Liver (tissue), 9 donors: ENCODE results near the gene FOXK2. TPM values are rescaled to one million over a fixed set of nuclear protein-coding genes. Genes with fewer than 3 reads are reported as not detected.

ENCODE experiments used
- DNase-seq: peaks from one replicate; pipeline ENCODE4 v3.0.0-alpha.2; 2017; ENCODE audit warnings: low spot score
- H3K27ac ChIP-seq, 2 donors: one replicate each; pipeline ENCODE4 v1.7.0; 2013; ENCODE audit warnings: inconsistent platforms in 2 of 2, low read length in 2 of 2, control low read depth in 1 of 2, low read depth in 1 of 2, mild to moderate bottlenecking in 1 of 2
- H3K27me3 ChIP-seq, 4 donors: one replicate each; pipeline versions ENCODE4 v1.6.1 to v1.7.0; 2013; ENCODE audit warnings: low read length in 3 of 4, inconsistent platforms in 1 of 4, mild to moderate bottlenecking in 1 of 4, moderate library complexity in 1 of 4; ENCODE audit not compliant: control insufficient read depth in 4 of 4, insufficient read depth in 4 of 4
- H3K36me3 ChIP-seq, 4 donors: one replicate each; pipeline versions ENCODE4 v1.6.1 to v1.7.0; 2013; ENCODE audit warnings: low read length in 3 of 4, mild to moderate bottlenecking in 3 of 4, low read depth in 1 of 4, moderate library complexity in 1 of 4; ENCODE audit not compliant: control insufficient read depth in 4 of 4, insufficient read depth in 3 of 4
- H3K4me1 ChIP-seq, 4 donors: one replicate each; pipeline versions ENCODE4 v1.6.1 to v1.7.0; 2013; ENCODE audit warnings: low read length in 3 of 4, mild to moderate bottlenecking in 3 of 4, moderate library complexity in 1 of 4; ENCODE audit not compliant: control insufficient read depth in 4 of 4, insufficient read depth in 4 of 4
- H3K4me3 ChIP-seq, 3 donors: one replicate each; pipeline versions ENCODE4 v1.6.1 to v1.7.0; 2013; ENCODE audit warnings: low read length in 3 of 3, control low read depth in 1 of 3, low read depth in 1 of 3, mild to moderate bottlenecking in 1 of 3
- H3K9ac ChIP-seq, 2 donors: one replicate each; pipeline ENCODE4 v1.7.0; 2013; ENCODE audit warnings: low read length in 2 of 2, mild to moderate bottlenecking in 2 of 2, moderate library complexity in 2 of 2, control low read depth in 1 of 2, low read depth in 1 of 2
- H3K9me3 ChIP-seq, 4 donors: one replicate each; pipeline versions ENCODE4 v1.6.1 to v1.7.0; 2013; ENCODE audit warnings: low read length in 3 of 4; ENCODE audit not compliant: control insufficient read depth in 4 of 4
- EGR1 ChIP-seq, 2 donors: IDR thresholded peaks; 2 replicates each; pipeline ENCODE4 v1.6.1; 2016 to 2018; ENCODE audit warnings: antibody characterized with exemption in 2 of 2, low read depth in 2 of 2
- FOXA1 ChIP-seq: IDR thresholded peaks from 2 replicates; pipeline ENCODE4 v1.6.1; 2016; ENCODE audit warnings: antibody characterized with exemption
- FOXA2 ChIP-seq: IDR thresholded peaks from 2 replicates; pipeline ENCODE4 v1.6.1; 2016; ENCODE audit warnings: antibody characterized with exemption
- GABPA ChIP-seq, 2 donors: IDR thresholded peaks in 1 of 2; conservative IDR thresholded peaks in 1 of 2; 2 replicates each; pipeline ENCODE4 v1.6.1; 2016; ENCODE audit warnings: antibody characterized with exemption in 2 of 2, mild to moderate bottlenecking in 1 of 2, moderate library complexity in 1 of 2
- HNF4A ChIP-seq, 2 donors: conservative IDR thresholded peaks; 2 replicates each; pipeline ENCODE4 v1.6.1; 2016; ENCODE audit warnings: antibody characterized with exemption in 2 of 2, mild to moderate bottlenecking in 2 of 2
- HNF4G ChIP-seq: IDR thresholded peaks from 2 replicates; pipeline ENCODE4 v1.6.1; 2016; ENCODE audit warnings: antibody characterized with exemption
- JUND ChIP-seq, 2 donors: IDR thresholded peaks; 2 replicates each; pipeline ENCODE4 v1.6.1; 2016; ENCODE audit warnings: antibody characterized with exemption in 2 of 2
- NR2F2 ChIP-seq: IDR thresholded peaks from 2 replicates; pipeline ENCODE4 v1.6.1; 2016; ENCODE audit warnings: antibody characterized with exemption
- RAD21 ChIP-seq, 2 donors: IDR thresholded peaks; 2 replicates each; pipeline ENCODE4 v1.6.1; 2016; ENCODE audit warnings: antibody characterized with exemption in 2 of 2, mild to moderate bottlenecking in 2 of 2
- RXRA ChIP-seq, 2 donors: IDR thresholded peaks; 2 replicates each; pipeline ENCODE4 v1.6.1; 2017 to 2018; ENCODE audit warnings: antibody characterized with exemption in 2 of 2, mild to moderate bottlenecking in 1 of 2
- SP1 ChIP-seq: IDR thresholded peaks from 2 replicates; pipeline ENCODE4 v1.6.1; 2018; ENCODE audit warnings: antibody characterized with exemption, mild to moderate bottlenecking
- TAF1 ChIP-seq: conservative IDR thresholded peaks from 2 replicates; pipeline ENCODE4 v1.6.1; 2016; ENCODE audit warnings: antibody characterized with exemption, mild to moderate bottlenecking
- YY1 ChIP-seq: IDR thresholded peaks from 2 replicates; pipeline ENCODE4 v1.6.1; 2016; ENCODE audit warnings: antibody characterized with exemption, mild to moderate bottlenecking
- WGBS: extraction: QIAGEN DNeasy Blood & Tissue Kit; methylation state at CpG from one replicate; pipeline ENCODE4 v1.1.7; 2013; 5-methylcytosine and 5-hydroxymethylcytosine counted together
- polyA plus RNA-seq, 2 donors: library from polyadenylated mRNA; stranded (reverse) in 1 of 2; unstranded in 1 of 2; fragments of 200-250 nt in 1 of 2; fragments of >200 nt in 1 of 2; fragmentation: Nextera tagmentation in 1 of 2; extraction: Ambion mirVana in 1 of 2; gene quantifications; one replicate each; pipeline versions ENCODE4 v1.2.1 to v1.2.3, GENCODE V29; 2013 to 2015
- total RNA-seq, 2 donors: library from RNA; depleted of rRNA; stranded (reverse); fragments of >200 nt; gene quantifications; one replicate each; pipeline ENCODE4 v1.2.3, GENCODE V29; 2014
- TF ChIP-seq, protein P1 (sequence below): IDR thresholded peaks from 2 replicates; pipeline ENCODE4 v1.6.1; 2016; ENCODE audit warnings: antibody characterized with exemption
- TF ChIP-seq, protein P2 (sequence below): IDR thresholded peaks from 2 replicates; pipeline ENCODE4 v1.6.1; 2016; ENCODE audit warnings: antibody characterized with exemption, mild to moderate bottlenecking
- TF ChIP-seq, protein P3 (sequence below): IDR thresholded peaks from 2 replicates; pipeline ENCODE4 v1.6.1; 2016; ENCODE audit warnings: antibody characterized with exemption
- TF ChIP-seq, protein P4 (sequence below): fragments of 150-350 bp; IDR thresholded peaks from 2 replicates; pipeline ENCODE4 v1.5.1; 2017; ENCODE audit warnings: improper control_type of control experiment, low read depth, low read length; ENCODE audit not compliant: missing input control
- TF ChIP-seq, protein P5 (sequence below): IDR thresholded peaks from 2 replicates; pipeline ENCODE4 v1.6.1; 2016; ENCODE audit warnings: antibody characterized with exemption
- donor health status: healthy.
- donor health status: healthy.
- donor health status: healthy.
- donor health status: healthy.
- donor health status: healthy.

FOXK2 gene
- total and polyA plus RNA-seq, 4 donors, result 3.1 to 16.2 (median 10.8) TPM

DNA sequence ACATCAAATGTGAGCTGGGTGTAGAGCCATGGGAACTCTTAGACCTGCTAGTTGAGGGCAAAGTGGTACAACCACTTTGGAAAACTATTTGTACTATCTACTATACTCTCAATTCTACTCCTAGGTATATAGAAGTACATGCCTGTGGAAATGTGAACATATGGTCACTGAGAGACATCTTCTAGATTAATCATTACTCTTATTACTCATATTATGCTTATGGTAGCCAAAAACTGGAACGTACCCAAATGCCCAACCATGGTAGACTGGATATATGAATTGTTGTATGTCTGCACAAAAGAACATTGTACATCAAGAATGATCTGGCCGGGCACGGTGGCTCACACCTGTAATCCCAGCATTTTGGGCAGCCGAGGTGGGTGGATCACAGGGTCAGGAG, 126.0 kb downstream of the FOXK2 start:
- no peak for DNase-seq
- Histone ChIP-seq H3K36me3 (peaks cover 0 to 19% (median 17%) of the 10 kb centered on the region in 4 donors), H3K9me3 (no peaks in the 10 kb centered on the region), H3K4me3 (no peak overlapping the region), H3K27me3 (no peaks in the 10 kb centered on the region), H3K4me1 (peaks cover 3 to 19% (median 14%) of the 10 kb centered on the region in 4 donors), H3K27ac (no peak overlapping the region), H3K9ac (no peak overlapping the region)
- TF ChIP-seq, protein P1, sequence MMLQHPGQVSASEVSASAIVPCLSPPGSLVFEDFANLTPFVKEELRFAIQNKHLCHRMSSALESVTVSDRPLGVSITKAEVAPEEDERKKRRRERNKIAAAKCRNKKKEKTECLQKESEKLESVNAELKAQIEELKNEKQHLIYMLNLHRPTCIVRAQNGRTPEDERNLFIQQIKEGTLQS, result no peak
- TF ChIP-seq, protein P2, sequence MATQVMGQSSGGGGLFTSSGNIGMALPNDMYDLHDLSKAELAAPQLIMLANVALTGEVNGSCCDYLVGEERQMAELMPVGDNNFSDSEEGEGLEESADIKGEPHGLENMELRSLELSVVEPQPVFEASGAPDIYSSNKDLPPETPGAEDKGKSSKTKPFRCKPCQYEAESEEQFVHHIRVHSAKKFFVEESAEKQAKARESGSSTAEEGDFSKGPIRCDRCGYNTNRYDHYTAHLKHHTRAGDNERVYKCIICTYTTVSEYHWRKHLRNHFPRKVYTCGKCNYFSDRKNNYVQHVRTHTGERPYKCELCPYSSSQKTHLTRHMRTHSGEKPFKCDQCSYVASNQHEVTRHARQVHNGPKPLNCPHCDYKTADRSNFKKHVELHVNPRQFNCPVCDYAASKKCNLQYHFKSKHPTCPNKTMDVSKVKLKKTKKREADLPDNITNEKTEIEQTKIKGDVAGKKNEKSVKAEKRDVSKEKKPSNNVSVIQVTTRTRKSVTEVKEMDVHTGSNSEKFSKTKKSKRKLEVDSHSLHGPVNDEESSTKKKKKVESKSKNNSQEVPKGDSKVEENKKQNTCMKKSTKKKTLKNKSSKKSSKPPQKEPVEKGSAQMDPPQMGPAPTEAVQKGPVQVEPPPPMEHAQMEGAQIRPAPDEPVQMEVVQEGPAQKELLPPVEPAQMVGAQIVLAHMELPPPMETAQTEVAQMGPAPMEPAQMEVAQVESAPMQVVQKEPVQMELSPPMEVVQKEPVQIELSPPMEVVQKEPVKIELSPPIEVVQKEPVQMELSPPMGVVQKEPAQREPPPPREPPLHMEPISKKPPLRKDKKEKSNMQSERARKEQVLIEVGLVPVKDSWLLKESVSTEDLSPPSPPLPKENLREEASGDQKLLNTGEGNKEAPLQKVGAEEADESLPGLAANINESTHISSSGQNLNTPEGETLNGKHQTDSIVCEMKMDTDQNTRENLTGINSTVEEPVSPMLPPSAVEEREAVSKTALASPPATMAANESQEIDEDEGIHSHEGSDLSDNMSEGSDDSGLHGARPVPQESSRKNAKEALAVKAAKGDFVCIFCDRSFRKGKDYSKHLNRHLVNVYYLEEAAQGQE, result no peak
- TF ChIP-seq HNF4A (conservative IDR thresholded peaks at IDR 0.05) (no peak), NR2F2 (no peak), GABPA (IDR thresholded peaks at IDR 0.05 in 1 of 2, conservative IDR thresholded peaks at IDR 0.05 in 1 of 2) (no peak), TAF1 (no peak), RXRA (IDR thresholded peaks at IDR 0.05) (no peak), FOXA2 (no peak), FOXA1 (no peak), HNF4G (no peak), JUND (IDR thresholded peaks at IDR 0.05) (no peak), RAD21 (IDR thresholded peaks at IDR 0.05) (no peak), SP1 (no peak), YY1 (no peak), EGR1 (IDR thresholded peaks at IDR 0.05; ENCODE audit: low read depth in 2 of 2) (no peak)
- TF ChIP-seq, protein P3, sequence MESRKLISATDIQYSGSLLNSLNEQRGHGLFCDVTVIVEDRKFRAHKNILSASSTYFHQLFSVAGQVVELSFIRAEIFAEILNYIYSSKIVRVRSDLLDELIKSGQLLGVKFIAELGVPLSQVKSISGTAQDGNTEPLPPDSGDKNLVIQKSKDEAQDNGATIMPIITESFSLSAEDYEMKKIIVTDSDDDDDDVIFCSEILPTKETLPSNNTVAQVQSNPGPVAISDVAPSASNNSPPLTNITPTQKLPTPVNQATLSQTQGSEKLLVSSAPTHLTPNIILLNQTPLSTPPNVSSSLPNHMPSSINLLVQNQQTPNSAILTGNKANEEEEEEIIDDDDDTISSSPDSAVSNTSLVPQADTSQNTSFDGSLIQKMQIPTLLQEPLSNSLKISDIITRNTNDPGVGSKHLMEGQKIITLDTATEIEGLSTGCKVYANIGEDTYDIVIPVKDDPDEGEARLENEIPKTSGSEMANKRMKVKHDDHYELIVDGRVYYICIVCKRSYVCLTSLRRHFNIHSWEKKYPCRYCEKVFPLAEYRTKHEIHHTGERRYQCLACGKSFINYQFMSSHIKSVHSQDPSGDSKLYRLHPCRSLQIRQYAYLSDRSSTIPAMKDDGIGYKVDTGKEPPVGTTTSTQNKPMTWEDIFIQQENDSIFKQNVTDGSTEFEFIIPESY, result no peak
- TF ChIP-seq, protein P4, sequence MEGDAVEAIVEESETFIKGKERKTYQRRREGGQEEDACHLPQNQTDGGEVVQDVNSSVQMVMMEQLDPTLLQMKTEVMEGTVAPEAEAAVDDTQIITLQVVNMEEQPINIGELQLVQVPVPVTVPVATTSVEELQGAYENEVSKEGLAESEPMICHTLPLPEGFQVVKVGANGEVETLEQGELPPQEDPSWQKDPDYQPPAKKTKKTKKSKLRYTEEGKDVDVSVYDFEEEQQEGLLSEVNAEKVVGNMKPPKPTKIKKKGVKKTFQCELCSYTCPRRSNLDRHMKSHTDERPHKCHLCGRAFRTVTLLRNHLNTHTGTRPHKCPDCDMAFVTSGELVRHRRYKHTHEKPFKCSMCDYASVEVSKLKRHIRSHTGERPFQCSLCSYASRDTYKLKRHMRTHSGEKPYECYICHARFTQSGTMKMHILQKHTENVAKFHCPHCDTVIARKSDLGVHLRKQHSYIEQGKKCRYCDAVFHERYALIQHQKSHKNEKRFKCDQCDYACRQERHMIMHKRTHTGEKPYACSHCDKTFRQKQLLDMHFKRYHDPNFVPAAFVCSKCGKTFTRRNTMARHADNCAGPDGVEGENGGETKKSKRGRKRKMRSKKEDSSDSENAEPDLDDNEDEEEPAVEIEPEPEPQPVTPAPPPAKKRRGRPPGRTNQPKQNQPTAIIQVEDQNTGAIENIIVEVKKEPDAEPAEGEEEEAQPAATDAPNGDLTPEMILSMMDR, result no peak
- TF ChIP-seq, protein P5, sequence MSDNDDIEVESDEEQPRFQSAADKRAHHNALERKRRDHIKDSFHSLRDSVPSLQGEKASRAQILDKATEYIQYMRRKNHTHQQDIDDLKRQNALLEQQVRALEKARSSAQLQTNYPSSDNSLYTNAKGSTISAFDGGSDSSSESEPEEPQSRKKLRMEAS, result no peak
- WGBS, result 96% methylated on average over 4 of the region's 4 CpGs
